GM19455 (cell line): Measurements from ENCODE around the gene TRIO.
A peak's percentile ranks its signal among the peaks of the same experiment; 100 is the strongest.
"Not testable (repeated sequence)": the region's sequence is repeated elsewhere in the genome, so short reads cannot be mapped to it uniquely, and the experiment has no call there.

Experiments used
- ATAC-seq: cut with Tn5 transposase; IDR thresholded peaks from one replicate; pipeline ENCODE4 v1.9.1; 2021; ENCODE audit not compliant: unreplicated experiment

Gene TRIO

DNA sequence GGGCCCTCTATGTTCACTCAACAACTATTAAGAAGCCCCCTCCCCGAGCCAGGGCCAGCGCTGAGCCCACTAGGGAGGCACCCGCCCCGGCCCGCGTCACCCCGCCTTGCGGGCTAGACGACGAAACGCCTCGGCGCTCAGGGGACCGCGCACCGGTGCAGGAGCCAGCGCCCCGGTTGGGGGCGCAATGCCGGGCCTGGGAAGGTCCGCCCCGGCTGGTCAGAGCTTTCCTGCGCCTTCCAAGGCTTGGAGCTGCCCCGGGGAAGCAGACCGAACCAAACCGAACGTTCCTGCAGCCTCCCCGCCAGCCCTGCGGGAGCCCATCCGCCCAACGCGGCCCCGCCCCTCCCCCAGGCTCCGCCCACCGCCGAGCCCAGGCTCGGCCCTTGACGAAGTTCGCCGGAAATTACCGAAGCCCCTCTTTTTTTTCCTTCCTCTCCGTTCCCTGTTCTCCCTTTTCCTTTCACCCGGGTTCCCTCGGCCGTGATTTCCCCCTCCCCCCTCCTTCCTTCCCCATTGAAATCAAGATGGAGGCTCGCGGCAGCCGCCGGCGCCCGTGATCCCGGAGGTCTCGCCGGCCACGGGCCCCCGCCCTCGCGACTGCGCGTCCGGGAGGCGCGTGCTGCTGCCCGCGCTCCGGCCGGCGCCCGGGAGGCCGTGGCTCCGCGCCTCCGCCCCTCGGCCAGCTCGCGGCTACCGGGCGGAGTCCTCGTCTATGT, at the start of gene TRIO:
Gene TRIO (plus strand): TSS at position 516 of the 719 bp plus-strand sequence. CDS start 384 bp downstream, outside the sequence.
- ATAC-seq: peak; percentile 49

DNA sequence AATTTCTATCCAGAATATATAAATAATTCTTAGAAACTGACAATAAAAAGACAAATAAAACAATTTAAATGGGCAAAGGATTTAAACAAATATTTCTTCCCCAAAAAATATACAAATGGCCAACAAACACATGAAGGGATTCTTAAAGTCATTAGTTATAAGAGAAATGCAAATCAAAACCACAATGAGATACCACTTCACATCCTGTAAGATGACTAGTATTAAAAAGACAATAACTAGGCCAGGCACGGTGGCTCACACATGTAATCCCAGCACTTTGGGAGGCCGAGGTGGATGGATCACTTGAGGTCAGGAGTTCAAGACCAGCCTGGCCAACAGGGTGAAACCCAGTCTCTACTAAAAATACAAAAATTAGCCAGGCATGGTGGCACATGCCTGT, 45.8 kb upstream of the TRIO start:
- ATAC-seq: not testable (repeated sequence)

DNA sequence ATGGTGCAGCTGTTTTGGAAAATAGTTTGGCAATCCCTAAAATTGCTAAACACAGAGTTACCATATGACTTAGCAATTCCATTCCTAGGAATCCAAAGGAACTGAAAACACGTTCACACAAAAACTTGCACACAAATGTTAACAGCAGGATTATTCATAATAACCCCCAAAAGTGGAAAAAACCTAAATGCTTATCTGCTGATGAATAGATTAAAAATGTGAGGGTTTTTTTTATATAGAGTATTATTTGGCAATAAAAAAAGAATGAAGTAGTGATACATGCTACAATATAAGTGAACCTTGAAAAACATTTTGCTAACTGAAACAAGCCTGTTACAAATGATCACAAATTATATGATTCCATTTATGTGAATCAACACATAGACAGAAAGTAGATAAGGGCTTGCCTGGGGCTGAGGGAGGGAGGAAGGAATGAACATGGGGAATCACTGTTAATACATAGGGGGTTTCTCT, 45.1 kb upstream of the TRIO start:
- ATAC-seq: no peak

DNA sequence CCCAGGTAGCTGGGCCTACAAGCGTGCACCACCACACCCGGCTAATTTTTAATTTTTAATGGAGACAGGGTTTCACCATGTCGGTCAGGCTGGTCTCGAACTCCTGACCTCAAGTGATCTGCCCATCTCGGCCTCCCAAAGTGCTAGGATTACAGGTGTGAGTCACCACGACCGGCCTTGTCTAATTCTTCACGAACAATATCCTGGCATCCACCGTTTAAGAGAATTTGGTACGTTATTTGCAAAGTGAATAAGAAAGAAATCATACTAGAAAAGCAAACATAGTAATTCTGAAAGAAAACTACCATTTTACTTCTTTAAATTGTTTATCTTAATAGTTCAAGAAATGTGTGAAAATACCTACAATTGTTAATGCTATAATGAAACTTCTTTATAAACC, 42.9 kb upstream of the TRIO start:
- ATAC-seq: no peak

DNA sequence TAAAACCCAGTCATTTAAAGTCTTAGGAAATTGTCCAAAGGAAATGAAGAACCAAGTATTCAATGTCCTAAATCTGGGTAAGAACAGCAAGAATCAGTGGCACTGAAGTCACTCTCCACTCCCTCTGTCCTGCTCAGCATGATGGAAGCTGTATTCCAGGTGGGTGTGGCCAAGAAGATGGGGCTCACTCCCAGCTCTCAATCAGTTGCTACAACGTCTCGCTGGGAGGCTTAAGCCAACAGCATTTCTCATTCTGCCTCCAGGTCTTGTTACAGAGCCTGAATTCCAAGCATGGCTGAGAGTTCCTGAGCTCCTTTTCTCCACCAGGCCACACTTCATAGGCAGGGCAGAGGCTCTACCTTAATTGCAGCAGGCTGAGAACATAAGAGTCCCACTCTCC, 41.2 kb upstream of the TRIO start:
- ATAC-seq: no peak

DNA sequence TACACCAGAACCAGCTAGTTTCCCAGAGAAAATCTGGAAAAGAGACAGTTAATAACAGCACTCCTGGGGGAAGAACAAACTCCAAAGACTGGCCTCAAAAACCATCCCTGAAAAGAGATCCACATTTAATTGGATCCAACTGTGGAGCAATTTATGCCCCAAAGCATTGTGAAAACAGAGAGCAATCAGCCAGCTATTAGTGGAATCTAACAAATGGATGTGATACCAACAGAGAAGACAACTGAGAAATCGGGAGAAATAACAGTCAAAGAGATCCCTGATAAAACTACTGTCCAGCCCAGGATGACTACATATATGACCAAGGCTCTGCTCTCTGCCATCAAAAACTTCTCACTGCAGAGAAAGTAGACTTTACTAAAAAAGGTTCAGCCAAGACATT, 40.5 kb upstream of the TRIO start:
- ATAC-seq: no peak

GRCh38 chr5:14105718-14106410, 37.3 kb upstream of the TRIO start:
- no peak for ATAC-seq

DNA sequence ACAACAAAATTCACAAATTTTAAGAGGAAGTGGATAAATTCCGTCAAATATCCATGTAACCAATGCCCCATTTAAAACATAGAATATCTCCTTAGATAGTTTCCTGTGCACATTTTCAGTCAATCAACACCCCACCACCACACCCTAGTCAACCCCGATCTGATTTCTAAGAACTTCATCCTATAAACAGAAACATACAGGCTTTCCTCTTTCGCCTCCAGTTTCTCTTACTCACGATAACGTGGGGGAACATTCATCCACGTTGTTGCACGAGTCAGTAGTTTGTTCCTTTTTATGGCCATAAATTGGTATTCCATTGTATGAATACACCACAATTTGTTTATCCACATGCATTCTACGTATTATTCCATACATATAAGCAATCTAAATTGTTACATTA, 35.6 kb upstream of the TRIO start:
- ATAC-seq: no peak

- ATAC-seq: peak; percentile 78
Measured at GRCh38 chr5:14108170-14108996, 34.8 kb upstream of the TRIO start.

DNA sequence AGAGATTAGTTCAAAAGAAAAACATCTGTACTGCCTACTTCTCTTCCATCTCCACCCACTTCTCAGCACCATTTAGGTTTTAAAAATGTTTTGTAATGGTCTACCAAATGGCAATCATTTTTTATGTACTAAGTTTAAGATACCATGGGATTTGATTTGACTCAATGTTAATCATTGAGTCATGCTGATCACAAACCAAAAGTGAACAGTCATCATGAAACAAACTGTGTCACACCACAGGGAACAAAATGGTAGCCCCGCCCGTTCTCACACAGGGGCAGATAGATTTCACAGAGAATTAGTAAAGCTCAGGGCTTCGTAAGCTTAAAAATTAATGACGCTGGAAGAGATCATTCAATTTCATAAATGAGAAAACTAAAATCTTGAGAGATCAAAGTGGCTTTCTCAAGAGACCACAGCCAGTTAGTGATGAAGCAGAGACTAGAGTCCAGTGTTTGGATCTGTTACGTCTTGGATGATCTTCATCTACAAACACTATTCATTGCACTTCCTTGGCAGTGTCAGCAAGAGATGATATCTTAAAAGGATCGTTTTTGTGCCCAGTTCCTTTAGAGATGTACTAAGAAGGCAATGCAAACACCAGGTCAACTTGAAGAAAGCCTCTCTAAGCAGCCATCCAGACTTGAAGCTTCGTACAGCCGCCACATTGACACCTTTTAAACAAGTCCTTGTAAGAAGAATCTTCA, 33.9 kb upstream of the TRIO start:
- ATAC-seq: peak; percentile 82

DNA sequence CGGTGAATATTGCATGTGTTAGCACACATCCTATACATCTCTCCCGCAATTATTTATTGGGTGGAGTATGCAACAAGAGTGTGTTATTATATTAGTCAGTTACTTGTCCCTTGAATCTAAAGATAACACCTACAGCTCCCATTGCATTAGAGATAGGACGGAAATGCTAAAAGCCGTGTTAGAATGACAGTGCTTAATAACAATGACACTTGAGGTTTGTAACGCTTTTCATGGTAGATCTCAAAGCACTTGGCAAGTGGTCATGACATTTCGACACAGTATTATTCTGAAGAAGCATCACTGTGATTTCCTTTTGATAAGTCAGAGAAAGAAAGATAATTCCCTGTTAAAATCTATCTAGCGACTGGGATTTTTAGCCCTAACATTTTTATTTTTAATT, 33.4 kb upstream of the TRIO start:
- ATAC-seq: no peak

- ATAC-seq: no peak
Measured at GRCh38 chr5:14110196-14110595, 32.9 kb upstream of the TRIO start.

- no peak for ATAC-seq
Measured at GRCh38 chr5:14110680-14111079, 32.5 kb upstream of the TRIO start.

- no peak for ATAC-seq
Measured at GRCh38 chr5:14112998-14113652, 30.0 kb upstream of the TRIO start.

- ATAC-seq: no peak
Measured at GRCh38 chr5:14114615-14115251, 28.4 kb upstream of the TRIO start.

- ATAC-seq: no peak
Measured at GRCh38 chr5:14115323-14115895, 27.7 kb upstream of the TRIO start.

DNA sequence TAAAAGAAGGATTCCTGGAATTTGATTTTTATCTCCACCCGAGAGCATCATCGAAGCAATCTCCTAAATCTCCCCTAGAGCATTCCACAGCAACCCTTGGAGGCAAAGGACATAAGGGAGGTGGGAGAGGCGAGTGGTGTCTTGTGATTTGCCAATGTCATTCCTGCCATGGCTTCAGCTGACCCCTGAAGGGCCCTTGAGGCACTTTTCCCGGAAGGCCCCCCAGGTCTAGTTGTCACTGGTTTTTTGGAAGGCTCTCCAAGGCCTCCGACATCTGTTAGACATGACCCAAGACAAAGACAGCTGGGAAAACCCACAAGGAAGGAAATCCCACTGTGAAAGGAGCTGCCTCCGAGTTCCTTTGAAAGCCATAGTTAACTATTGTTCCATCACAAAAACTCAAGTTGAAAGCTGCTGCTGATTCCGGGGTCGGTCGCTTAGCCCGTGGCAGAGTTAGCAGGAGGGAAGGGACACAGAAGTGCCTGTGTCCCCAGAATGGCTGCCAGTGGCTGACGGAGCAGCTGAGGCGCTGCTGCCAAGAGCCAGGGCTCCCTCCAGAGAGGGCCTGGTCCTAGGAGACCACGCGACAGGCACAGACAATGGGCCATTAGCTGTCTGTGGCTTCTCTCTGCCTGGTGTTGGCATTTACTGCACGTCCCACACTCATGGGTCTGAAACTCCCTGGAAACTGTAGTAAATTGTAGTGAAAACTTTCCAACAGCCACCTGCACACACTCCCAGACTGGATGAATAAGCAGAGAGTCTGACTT, 24.4 kb upstream of the TRIO start:
- no peak for ATAC-seq

DNA sequence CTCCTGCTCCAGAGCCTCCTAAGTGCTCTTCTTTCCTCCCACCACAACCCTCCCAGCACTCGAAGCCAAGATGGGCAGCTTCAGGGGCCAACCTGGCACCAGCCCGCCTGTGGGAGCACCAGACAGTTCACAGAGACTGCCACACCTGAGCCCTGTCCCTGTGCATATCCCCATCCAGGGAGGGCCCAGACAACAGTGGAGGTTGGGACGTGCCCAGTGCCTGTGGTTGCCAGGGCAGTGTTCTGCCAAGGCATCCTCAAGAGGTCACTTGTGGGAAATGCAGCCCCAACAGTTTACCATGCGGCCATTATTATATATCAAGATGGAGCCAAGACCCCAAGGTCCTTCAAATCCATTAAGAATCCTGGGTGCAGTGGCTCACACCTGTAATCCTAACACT, 23.0 kb upstream of the TRIO start:
- no peak for ATAC-seq

GRCh38 chr5:14121552-14121951, 21.6 kb upstream of the TRIO start:
- ATAC-seq: no peak
